ENCODE measurements around the gene CCDC3.
"Not testable (repeated sequence)": the region's sequence is repeated elsewhere in the genome, so short reads cannot be mapped to it uniquely, and the experiment has no call there.

CCDC3 gene

GRCh38 chr10:12884851-12885250 lies 116.7 kb downstream of the CCDC3 start:
- Histone ChIP-seq H3K4me3 (no peak overlapping the region), H4K20me1 (no peaks in the 10 kb centered on the region), H3K9ac (no peak overlapping the region), H3K27me3 (no peaks in the 10 kb centered on the region), H3K27ac (no peak overlapping the region), H3K4me1 (no peaks in the 10 kb centered on the region), H3K36me3 (no peaks in the 10 kb centered on the region), H3K4me2 (no peak overlapping the region), H3K9me3 (no peaks in the 10 kb centered on the region)
- no peak for TF ChIP-seq Cebpa-rat (IDR thresholded peaks at IDR 0.05)

GRCh38 chr10:12880423-12880822 lies 121.1 kb downstream of the CCDC3 start:
- no peak overlapping the region for H3K27ac ChIP-seq
- H3K36me3 ChIP-seq: no peaks in the 10 kb centered on the region
- H3K9ac ChIP-seq: no peak overlapping the region
- H3K9me3 ChIP-seq: no peaks in the 10 kb centered on the region; the same call in 1 of the 2 replicates
- no peak overlapping the region for H3K4me3 ChIP-seq
- H4K20me1 ChIP-seq: no peaks in the 10 kb centered on the region
- 0 out of 2 replicates have a peak, but pooled peaks cover 6% of the 10 kb centered on the region for H3K4me1 ChIP-seq
- TF ChIP-seq Cebpa-rat (IDR thresholded peaks at IDR 0.05): no peak
- H3K4me2 ChIP-seq: no peak overlapping the region
- no peaks in the 10 kb centered on the region for H3K27me3 ChIP-seq

DNA sequence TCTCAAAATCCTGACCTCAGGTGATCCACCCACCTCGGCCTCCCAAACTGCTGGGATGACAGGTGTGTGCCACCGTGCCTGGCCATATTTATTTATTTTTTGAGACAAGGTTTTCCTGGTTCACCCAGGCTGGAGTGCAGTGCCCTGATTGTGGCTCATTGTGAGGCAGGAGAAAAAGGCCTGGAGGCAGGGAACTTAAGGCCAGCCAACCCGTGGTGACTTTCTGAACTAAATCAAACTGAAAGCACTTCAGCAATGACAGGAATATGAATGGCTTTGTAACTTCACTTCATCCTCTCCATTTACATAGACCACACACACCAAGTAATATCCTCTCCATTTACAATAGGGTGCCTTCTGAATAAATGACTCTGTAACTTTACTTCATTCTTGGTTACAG lies 124.4 kb downstream of the CCDC3 start:
- no peaks in the 10 kb centered on the region; the same call in 1 of the 2 replicates for H3K9me3 ChIP-seq
- H4K20me1 ChIP-seq: no peaks in the 10 kb centered on the region
- H3K4me3 ChIP-seq: no peak overlapping the region
- H3K9ac ChIP-seq: no peak overlapping the region
- H3K27ac ChIP-seq: no peak overlapping the region
- no peaks in the 10 kb centered on the region for H3K36me3 ChIP-seq
- H3K4me1 ChIP-seq: 0 out of 2 replicates have a peak, but pooled peaks cover 6% of the 10 kb centered on the region
- H3K27me3 ChIP-seq: no peaks in the 10 kb centered on the region
- no peak for TF ChIP-seq Cebpa-rat (IDR thresholded peaks at IDR 0.05)
- H3K4me2 ChIP-seq: no peak overlapping the region

GRCh38 chr10:12876266-12876665 lies 125.2 kb downstream of the CCDC3 start:
- Histone ChIP-seq H3K9me3 (no peaks in the 10 kb centered on the region; the same call in 1 of the 2 replicates), H3K4me2 (no peak overlapping the region), H4K20me1 (no peaks in the 10 kb centered on the region), H3K36me3 (no peaks in the 10 kb centered on the region), H3K9ac (no peak overlapping the region), H3K27me3 (no peaks in the 10 kb centered on the region), H3K27ac (no peak overlapping the region), H3K4me1 (0 out of 2 replicates have a peak, but pooled peaks cover 6% of the 10 kb centered on the region), H3K4me3 (no peak overlapping the region)
- TF ChIP-seq Cebpa-rat (IDR thresholded peaks at IDR 0.05): no peak

- Histone ChIP-seq H3K9ac (no peak overlapping the region), H4K20me1 (no peaks in the 10 kb centered on the region), H3K4me1 (0 out of 2 replicates have a peak, but pooled peaks cover 6% of the 10 kb centered on the region), H3K9me3 (no peaks in the 10 kb centered on the region; the same call in 1 of the 2 replicates), H3K4me3 (no peak overlapping the region), H3K4me2 (no peak overlapping the region), H3K27ac (no peak overlapping the region), H3K27me3 (no peaks in the 10 kb centered on the region), H3K36me3 (no peaks in the 10 kb centered on the region)
- TF ChIP-seq Cebpa-rat (IDR thresholded peaks at IDR 0.05): no peak
Observed at GRCh38 chr10:12875100-12875499, 126.4 kb downstream of the CCDC3 start.

DNA sequence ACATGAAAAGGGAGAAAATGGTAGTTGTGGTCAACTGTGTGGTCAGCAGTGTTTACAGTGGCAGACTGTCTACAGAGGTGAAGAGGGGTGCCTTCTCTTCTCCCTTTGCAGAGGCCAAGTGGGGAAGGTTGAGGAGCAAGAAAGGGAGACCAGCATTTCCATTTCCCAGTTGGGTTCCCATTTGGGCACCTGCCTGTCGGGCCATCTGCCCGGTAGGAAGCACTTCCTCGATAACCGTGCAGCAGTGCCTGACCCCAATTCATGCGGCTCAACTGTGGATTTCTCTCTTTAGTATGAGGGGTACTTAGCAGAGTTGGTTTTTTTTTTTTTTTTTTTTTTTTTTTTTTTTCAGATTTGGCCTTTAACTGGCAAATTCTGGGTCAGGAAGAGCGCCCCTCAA lies 127.0 kb downstream of the CCDC3 start:
- Histone ChIP-seq H3K36me3 (no peaks in the 10 kb centered on the region), H3K27ac (no peak overlapping the region), H3K4me2 (no peak overlapping the region)

GRCh38 chr10:12873172-12873571 lies 128.3 kb downstream of the CCDC3 start:
- no peaks in the 10 kb centered on the region for H3K36me3 ChIP-seq
- H3K9me3 ChIP-seq: no peaks in the 10 kb centered on the region
- no peak overlapping the region for H3K9ac ChIP-seq
- H3K4me2 ChIP-seq: no peak overlapping the region
- no peak overlapping the region for H3K27ac ChIP-seq
- no peaks in the 10 kb centered on the region for H3K27me3 ChIP-seq
- no peaks in the 10 kb centered on the region for H4K20me1 ChIP-seq
- H3K4me1 ChIP-seq: peaks cover 5% of the 10 kb centered on the region; the same call in 1 of the 2 replicates
- H3K4me3 ChIP-seq: no peak overlapping the region
- no peak for TF ChIP-seq Cebpa-rat (IDR thresholded peaks at IDR 0.05)

More for the DNA sequence above, 127.0 kb downstream of the CCDC3 start:
- H3K4me3 ChIP-seq: no peak overlapping the region
- H3K4me1 ChIP-seq: 0 out of 2 replicates have a peak, but pooled peaks cover 6% of the 10 kb centered on the region
- TF ChIP-seq Cebpa-rat (IDR thresholded peaks at IDR 0.05): no peak
- H3K27me3 ChIP-seq: no peaks in the 10 kb centered on the region
- H3K9ac ChIP-seq: no peak overlapping the region
- no peaks in the 10 kb centered on the region; the same call in 1 of the 2 replicates for H3K9me3 ChIP-seq
- H4K20me1 ChIP-seq: no peaks in the 10 kb centered on the region

GRCh38 chr10:12872577-12872976 lies 128.9 kb downstream of the CCDC3 start:
- Histone ChIP-seq H3K27ac (no peak overlapping the region), H3K9me3 (no peaks in the 10 kb centered on the region), H3K4me2 (no peak overlapping the region), H3K36me3 (no peaks in the 10 kb centered on the region), H3K4me3 (no peak overlapping the region), H3K9ac (no peak overlapping the region), H4K20me1 (no peaks in the 10 kb centered on the region), H3K27me3 (no peaks in the 10 kb centered on the region), H3K4me1 (peaks cover 6% of the 10 kb centered on the region; the same call in 1 of the 2 replicates)
- no peak for TF ChIP-seq Cebpa-rat (IDR thresholded peaks at IDR 0.05)

- no peak overlapping the region for H3K4me2 ChIP-seq
- H4K20me1 ChIP-seq: no peaks in the 10 kb centered on the region
- H3K27me3 ChIP-seq: no peaks in the 10 kb centered on the region
- no peak overlapping the region for H3K27ac ChIP-seq
- no peaks in the 10 kb centered on the region for H3K36me3 ChIP-seq
- H3K4me1 ChIP-seq: peaks cover 15% of the 10 kb centered on the region
- no peak for TF ChIP-seq Cebpa-rat (IDR thresholded peaks at IDR 0.05)
- no peak overlapping the region for H3K4me3 ChIP-seq
- H3K9me3 ChIP-seq: no peaks in the 10 kb centered on the region
- no peak overlapping the region for H3K9ac ChIP-seq
Observed at GRCh38 chr10:12869427-12869826, 132.1 kb downstream of the CCDC3 start.

DNA sequence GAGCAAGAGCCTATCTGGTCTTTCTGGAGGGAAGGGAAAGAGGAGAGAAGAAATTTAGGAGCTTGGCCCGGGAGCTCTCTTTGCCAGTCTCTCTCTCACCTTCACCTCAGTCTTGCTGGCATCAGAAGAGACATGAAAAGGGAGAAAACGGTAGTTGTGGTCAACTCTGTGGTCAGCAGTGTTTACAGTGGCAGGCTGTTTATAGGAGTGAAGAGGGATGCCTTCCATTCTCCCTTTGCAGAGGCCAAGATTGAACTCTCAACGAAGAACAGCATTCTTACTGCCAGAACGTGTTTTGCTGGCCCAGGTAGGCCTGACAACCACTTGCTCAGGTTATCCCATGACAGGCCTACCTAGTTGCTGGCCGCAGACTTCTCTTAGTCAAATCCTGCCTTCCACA lies 133.3 kb downstream of the CCDC3 start:
- Histone ChIP-seq H3K36me3 (no peaks in the 10 kb centered on the region), H3K9me3 (no peaks in the 10 kb centered on the region), H3K4me2 (no peak overlapping the region), H4K20me1 (no peaks in the 10 kb centered on the region), H3K4me1 (peaks cover 15% of the 10 kb centered on the region), H3K4me3 (no peak overlapping the region), H3K27me3 (no peaks in the 10 kb centered on the region), H3K27ac (no peak overlapping the region), H3K9ac (no peak overlapping the region)
- TF ChIP-seq Cebpa-rat (IDR thresholded peaks at IDR 0.05): no peak

GRCh38 chr10:12865515-12865914 lies 136.0 kb downstream of the CCDC3 start:
- not testable (repeated sequence) for H3K4me3 ChIP-seq, H3K9me3 ChIP-seq, H4K20me1 ChIP-seq, H3K27ac ChIP-seq, H3K27me3 ChIP-seq, H3K9ac ChIP-seq, H3K36me3 ChIP-seq
- Histone ChIP-seq H3K4me2 (peak overlapping the region; percentile 29), H3K4me1 (peaks cover 26% of the 10 kb centered on the region)

Measured in BLaER1 (cell line).